Neuronal stem cell (in vitro differentiated cells): ENCODE measurements around the gene NCLN.

Experiments used
- DNase-seq: peaks from one replicate; pipeline ENCODE4 v3.0.0-alpha.2; 2013; ENCODE audit warnings: low spot score
- H2AFZ ChIP-seq: one replicate; pipeline ENCODE4 v1.6.1; 2013; ENCODE audit warnings: mild to moderate bottlenecking, low read length, inconsistent platforms
- H2AK5ac ChIP-seq: 2 replicates; pipeline ENCODE4 v1.6.1; 2013; ENCODE audit warnings: low read depth, mild to moderate bottlenecking, inconsistent platforms, low read length, moderate library complexity, mixed read lengths
- H2BK120ac ChIP-seq: 2 replicates; pipeline ENCODE4 v1.6.1; 2013; ENCODE audit warnings: low read depth, mild to moderate bottlenecking, inconsistent platforms, low read length, moderate library complexity, mixed read lengths
- H2BK12ac ChIP-seq: one replicate; pipeline ENCODE4 v1.6.1; 2013; ENCODE audit warnings: low read length, inconsistent platforms
- H2BK15ac ChIP-seq: 2 replicates; pipeline ENCODE4 v1.6.1; 2013; ENCODE audit warnings: mild to moderate bottlenecking, low read length, inconsistent platforms, mixed read lengths
- H2BK5ac ChIP-seq: one replicate; pipeline ENCODE4 v1.6.1; 2013; ENCODE audit warnings: inconsistent platforms, mild to moderate bottlenecking, low read length, moderate library complexity
- H3K14ac ChIP-seq: one replicate; pipeline ENCODE4 v1.6.1; 2013; ENCODE audit warnings: low read length, inconsistent platforms
- H3K18ac ChIP-seq: 2 replicates; pipeline ENCODE4 v1.6.1; 2013; ENCODE audit warnings: low read length, inconsistent platforms
- H3K23ac ChIP-seq: 2 replicates; pipeline ENCODE4 v1.6.1; 2013; ENCODE audit warnings: low read depth, mild to moderate bottlenecking, mixed read lengths, low read length, inconsistent platforms; ENCODE audit not compliant: poor library complexity
- H3K27ac ChIP-seq: replicated peaks from 3 replicates; pipeline ENCODE4 v1.5.1; 2013; ENCODE audit warnings: low read length, inconsistent platforms
- H3K27me3 ChIP-seq, 3 experiments: 2 replicates each; pipeline ENCODE4 v1.6.1; 2013; ENCODE audit warnings: low read length in 3 of 3, mild to moderate bottlenecking in 2 of 3, inconsistent platforms in 1 of 3, low read depth in 1 of 3, mixed read lengths in 1 of 3, moderate library complexity in 1 of 3; ENCODE audit not compliant: control insufficient read depth in 3 of 3, insufficient read depth in 3 of 3
- H3K36me3 ChIP-seq, 2 donors: replicated peaks in 1 of 2; 2 replicates each; pipeline ENCODE4 v1.6.1; 2013; ENCODE audit warnings: low read length in 2 of 2; ENCODE audit not compliant: control insufficient read depth in 2 of 2, insufficient read depth in 2 of 2
- H3K4ac ChIP-seq: 2 replicates; pipeline ENCODE4 v1.6.1; 2013; ENCODE audit warnings: inconsistent platforms, mild to moderate bottlenecking, low read length, moderate library complexity
- H3K4me1 ChIP-seq, 2 donors: 1 replicate in 1 of 2; 2 replicates in 1 of 2; pipeline ENCODE4 v1.6.1; 2013; ENCODE audit warnings: low read length in 2 of 2, low read depth in 1 of 2; ENCODE audit not compliant: control insufficient read depth in 2 of 2, insufficient read depth in 1 of 2
- H3K4me2 ChIP-seq: one replicate; pipeline ENCODE4 v1.6.1; 2013; ENCODE audit warnings: mild to moderate bottlenecking, low read length, inconsistent platforms; ENCODE audit not compliant: insufficient read depth, poor library complexity, severe bottlenecking
- H3K4me3 ChIP-seq, 2 donors: 2 replicates each; pipeline ENCODE4 v1.5.1; 2013; ENCODE audit warnings: low read length in 2 of 2, mild to moderate bottlenecking in 2 of 2, inconsistent platforms in 1 of 2, moderate library complexity in 1 of 2
- H3K79me1 ChIP-seq: one replicate; pipeline ENCODE4 v1.6.1; 2013; ENCODE audit warnings: low read depth, mild to moderate bottlenecking, inconsistent platforms, low read length, moderate library complexity
- H3K9ac ChIP-seq: one replicate; pipeline ENCODE4 v1.6.1; 2013; ENCODE audit warnings: mild to moderate bottlenecking, low read depth, low read length, inconsistent platforms; ENCODE audit not compliant: poor library complexity
- H3K9me3 ChIP-seq, 2 donors: replicated peaks in 1 of 2; 2 replicates each; pipeline versions ENCODE3 to v1.6.1; 2013; ENCODE audit warnings: low read length in 2 of 2, mild to moderate bottlenecking in 2 of 2, inconsistent platforms in 1 of 2, low read depth in 1 of 2, mixed read lengths in 1 of 2, moderate library complexity in 1 of 2; ENCODE audit not compliant: control insufficient read depth in 2 of 2, insufficient read depth in 1 of 2
- H4K8ac ChIP-seq: one replicate; pipeline ENCODE4 v1.6.1; 2013; ENCODE audit warnings: low read depth, mild to moderate bottlenecking, inconsistent platforms, low read length, moderate library complexity
- H4K91ac ChIP-seq: one replicate; pipeline ENCODE4 v1.6.1; 2013; ENCODE audit warnings: low read length, low read depth, mild to moderate bottlenecking, inconsistent platforms; ENCODE audit not compliant: poor library complexity
- WGBS, 2 donors: extraction: QIAGEN DNeasy Blood & Tissue Kit; methylation state at CpG; one replicate each; pipeline ENCODE4 v1.1.7; 2013; ENCODE audit warnings: missing lambda C conversion rate in 2 of 2, mixed read lengths in 1 of 2; ENCODE audit not compliant: insufficient read length in 2 of 2, insufficient replicate concordance in 1 of 2; ENCODE audit errors: extremely low coverage in 2 of 2; 5-methylcytosine and 5-hydroxymethylcytosine counted together

Gene NCLN

GRCh38 chr19:3154957-3155736, 30.6 kb upstream of the NCLN start:
- Histone ChIP-seq H2BK12ac (no peak overlapping the region), H3K14ac (no peak overlapping the region), H3K79me1 (no peaks in the 10 kb centered on the region), H2AFZ (no peak overlapping the region), H3K4me2 (no peak overlapping the region), H3K9ac (peak overlapping the region; percentile 2), H2BK15ac (no peak overlapping the region), H3K27me3 (peaks cover 0 to 2% (median 0%) of the 10 kb centered on the region in 3 experiments), H4K91ac (no peak overlapping the region), H3K4me3 (no peak overlapping the region), H2BK5ac (peak overlapping the region; percentile 35), H2BK120ac (no peak overlapping the region), H3K23ac (no peak overlapping the region), H3K4me1 (peaks cover 0 to 2% of the 10 kb centered on the region in 2 donors), H3K4ac (no peak overlapping the region), H3K27ac (no peak overlapping the region), H3K36me3 (no peaks in the 10 kb centered on the region), H3K9me3 (peaks cover 0 to 3% of the 10 kb centered on the region in 2 donors), H3K18ac (no peak overlapping the region), H2AK5ac (no peak overlapping the region), H4K8ac (no peak overlapping the region)
- DNase-seq = no peak
- no CpG with 5 or more reads among the region's 21 CpGs for WGBS, 2 donors

GRCh38 chr19:3157096-3157845, 28.5 kb upstream of the NCLN start:
- Histone ChIP-seq H3K23ac (peak overlapping the region; percentile 34), H3K79me1 (no peaks in the 10 kb centered on the region), H3K4ac (no peak overlapping the region), H3K9ac (no peak overlapping the region), H2BK120ac (no peak overlapping the region), H2BK15ac (no peak overlapping the region), H3K27ac (no peak overlapping the region), H3K14ac (peak overlapping the region; percentile 26), H3K4me3 (no peak overlapping the region), H3K36me3 (no peaks in the 10 kb centered on the region), H3K4me1 (peaks cover 0 to 2% of the 10 kb centered on the region in 2 donors), H3K27me3 (peaks cover 0 to 2% (median 0%) of the 10 kb centered on the region in 3 experiments), H4K91ac (no peak overlapping the region), H2BK12ac (no peak overlapping the region), H3K4me2 (no peak overlapping the region), H2BK5ac (peak overlapping the region; percentile 56), H3K18ac (no peak overlapping the region), H4K8ac (no peak overlapping the region), H2AFZ (no peak overlapping the region), H2AK5ac (no peak overlapping the region), H3K9me3 (peaks cover 0 to 3% of the 10 kb centered on the region in 2 donors)
- DNase-seq = no peak
- WGBS, 2 donors = no CpG with 5 or more reads among the region's 23 CpGs

GRCh38 chr19:3159565-3159964, 26.2 kb upstream of the NCLN start:
- H2BK120ac ChIP-seq = no peak overlapping the region
- peaks cover 2% of the 10 kb centered on the region for H3K79me1 ChIP-seq
- H2BK5ac ChIP-seq = no peak overlapping the region
- H3K23ac ChIP-seq = no peak overlapping the region
- H3K4me3 ChIP-seq = no peak overlapping the region
- H2AFZ ChIP-seq = no peak overlapping the region
- WGBS, 2 donors = no CpG with 5 or more reads among the region's 8 CpGs
- H3K27ac ChIP-seq = no peak overlapping the region
- no peak overlapping the region for H2BK15ac ChIP-seq
- no peak overlapping the region for H3K4me2 ChIP-seq
- H3K4me1 ChIP-seq = peaks cover 0 to 2% of the 10 kb centered on the region in 2 donors
- no peak overlapping the region for H4K91ac ChIP-seq
- no peak for DNase-seq
- peaks cover 0 to 5% of the 10 kb centered on the region in 2 donors for H3K9me3 ChIP-seq
- no peak overlapping the region for H3K14ac ChIP-seq
- no peaks in the 10 kb centered on the region for H3K36me3 ChIP-seq
- H3K27me3 ChIP-seq = peaks cover 0 to 4% (median 2%) of the 10 kb centered on the region in 3 experiments
- H3K4ac ChIP-seq = no peak overlapping the region
- H3K9ac ChIP-seq = no peak overlapping the region
- no peak overlapping the region for H4K8ac ChIP-seq
- no peak overlapping the region for H2BK12ac ChIP-seq
- no peak overlapping the region for H2AK5ac ChIP-seq
- H3K18ac ChIP-seq = no peak overlapping the region

GRCh38 chr19:3160219-3160618, 25.5 kb upstream of the NCLN start:
- Histone ChIP-seq H3K9me3 (peaks cover 0 to 5% of the 10 kb centered on the region in 2 donors), H4K8ac (no peak overlapping the region), H3K4me1 (peaks cover 0 to 2% of the 10 kb centered on the region in 2 donors), H3K4me2 (no peak overlapping the region), H3K79me1 (peaks cover 2% of the 10 kb centered on the region), H4K91ac (no peak overlapping the region), H2AFZ (peak overlapping the region; percentile 62), H3K27ac (no peak overlapping the region), H3K18ac (no peak overlapping the region), H2BK12ac (no peak overlapping the region), H2BK5ac (no peak overlapping the region), H3K27me3 (peaks cover 0 to 4% (median 2%) of the 10 kb centered on the region in 3 experiments), H3K4ac (no peak overlapping the region), H3K23ac (no peak overlapping the region), H2AK5ac (no peak overlapping the region), H3K14ac (no peak overlapping the region), H3K9ac (no peak overlapping the region), H3K36me3 (no peaks in the 10 kb centered on the region), H2BK120ac (no peak overlapping the region), H2BK15ac (no peak overlapping the region), H3K4me3 (no peak overlapping the region)
- WGBS, 2 donors = no CpG with 5 or more reads among the region's 3 CpGs
- DNase-seq = no peak
